ENCODE measurements around the gene NECTIN1.

- TF ChIP-seq EZH2phosphoT487 (IDR thresholded peaks at IDR 0.05; ENCODE audit: insufficient read depth, low read depth), result no peak
- TF ChIP-seq EZH2 (IDR thresholded peaks at IDR 0.05; ENCODE audit: insufficient read depth, poor library complexity, severe bottlenecking), result no peak
These were observed 5.6 kb downstream of the NECTIN1 start for GRCh38 chr11:119723243-119723951.
